ENCODE results near the gene EVX1. TPM values are rescaled to one million over a fixed set of nuclear protein-coding genes. Genes with fewer than 3 reads are reported as not detected.

EVX1 gene
- total and polyA plus RNA-seq, 2 of the 8 experiments (the other 6 are each of a cell fraction or from before 2014, with no cell fraction given), result not detected

- TF ChIP-seq RAD21 (IDR thresholded peaks at IDR 0.05 in 1 of 2, conservative IDR thresholded peaks at IDR 0.05 in 1 of 2; ENCODE audit: low read depth in 2 of 2, low read length in 2 of 2), result peak; percentile 83 to 87
- TF ChIP-seq EZH2 (IDR thresholded peaks at IDR 0.05; ENCODE audit: low read depth, low read length, severe bottlenecking), result peak; percentile 94
- no peak for TF ChIP-seq SP1 (IDR thresholded peaks at IDR 0.05; ENCODE audit: low read depth, low read length)
- TF ChIP-seq SP4 (IDR thresholded peaks at IDR 0.05; ENCODE audit: low read length), result no peak
- TF ChIP-seq TAF1 (IDR thresholded peaks at IDR 0.05; ENCODE audit: low read depth, low read length), result no peak
- TF ChIP-seq CHD2 (IDR thresholded peaks at IDR 0.05; ENCODE audit: low read length), result no peak
- peak; percentile 14; the same call in 1 of the 2 replicates for TF ChIP-seq TBP (IDR thresholded peaks at IDR 0.05; ENCODE audit: low read depth, low read length)
- TF ChIP-seq BACH1 (IDR thresholded peaks at IDR 0.05; ENCODE audit: low read length), result no peak
- TF ChIP-seq CEBPB (IDR thresholded peaks at IDR 0.05; ENCODE audit: low read depth, low read length), result no peak
- TF ChIP-seq SIX5 (IDR thresholded peaks at IDR 0.05; ENCODE audit: low read depth, low read length), result no peak
- TF ChIP-seq USF2 (IDR thresholded peaks at IDR 0.05; ENCODE audit: low read length), result no peak
- no peak for TF ChIP-seq BRCA1 (IDR thresholded peaks at IDR 0.05; ENCODE audit: low read depth, low read length)
- 0 out of 2 replicates have a peak, but pooled peaks have one; percentile 23 for TF ChIP-seq E2F6 (IDR thresholded peaks at IDR 0.05)
- TF ChIP-seq TEAD4 (IDR thresholded peaks at IDR 0.05; ENCODE audit: low read depth, low read length), result 0 out of 2 replicates have a peak, but pooled peaks have one; percentile 1
- no peak for TF ChIP-seq HDAC6 (IDR thresholded peaks at IDR 0.05; ENCODE audit: low read depth, low read length)
- no peak for TF ChIP-seq NRF1 (IDR thresholded peaks at IDR 0.05; ENCODE audit: low read depth, low read length)
- TF ChIP-seq POU5F1 (IDR thresholded peaks at IDR 0.05; ENCODE audit: low read depth, low read length), result no peak
- TF ChIP-seq CHD1 (IDR thresholded peaks at IDR 0.05; ENCODE audit: low read depth, low read length), result no peak
- TF ChIP-seq RFX5 (IDR thresholded peaks at IDR 0.05; ENCODE audit: borderline replicate concordance, low read depth, low read length), result no peak
- TF ChIP-seq PHF8 (conservative IDR thresholded peaks at IDR 0.05; ENCODE audit: low read depth, low read length), result 0 out of 2 replicates have a peak, but pooled peaks have one; percentile 22
- no peak for TF ChIP-seq SP2 (IDR thresholded peaks at IDR 0.05; ENCODE audit: low read length)
- no peak for TF ChIP-seq TAF7 (optimal IDR thresholded peaks at IDR 0.05; ENCODE audit: borderline replicate concordance, low read depth, low read length)
- no peak for TF ChIP-seq KDM5A (IDR thresholded peaks at IDR 0.05; ENCODE audit: low read length)
- peak; percentile 36; the same call in 1 of the 2 replicates for TF ChIP-seq CREB1 (IDR thresholded peaks at IDR 0.05)
Measured at GRCh38 chr7:27235387-27236311, 7.0 kb upstream of the EVX1 start (continued).

Measured in H1 (cell line).